SK-N-SH treated with all-trans-retinoic acid at 6 μM for 48 hours (cell line): ENCODE results near the gene ZSWIM5.
"Not testable (repeated sequence)": the region's sequence is repeated elsewhere in the genome, so short reads cannot be mapped to it uniquely, and the experiment has no call there.

ENCODE experiments used
- ATAC-seq: fragments of 200-7000 bp; cut with Tn5 transposase; 3 replicates; pipeline ENCODE4 v1.9.1; 2020; ENCODE audit warnings: mild to moderate bottlenecking, moderate library complexity
- ARNTL ChIP-seq: fragments of 450-650 bp; formaldehyde crosslinking; IDR thresholded peaks from 2 replicates; pipeline ENCODE4 v1.5.0; 2020; ENCODE audit warnings: low read depth, mild to moderate bottlenecking, moderate library complexity, borderline replicate concordance
- BACH2 ChIP-seq: fragments of 250-450 bp; sonication (Bioruptor Pico); IDR thresholded peaks from 2 replicates; pipeline ENCODE4 v1.9.0; 2021; ENCODE audit warnings: mild to moderate bottlenecking, borderline replicate concordance
- CSDC2 ChIP-seq: fragments of 250-450 bp; sonication (Bioruptor Pico); IDR thresholded peaks from 2 replicates; pipeline ENCODE4 v1.5.0; 2020; ENCODE audit warnings: mild to moderate bottlenecking, moderate library complexity
- CSRNP3 ChIP-seq: fragments of 250-450 bp; sonication (Bioruptor Pico); IDR thresholded peaks from 2 replicates; pipeline ENCODE4 v1.5.1; 2021; ENCODE audit warnings: mild to moderate bottlenecking, moderate library complexity
- ESRRG ChIP-seq: fragments of 250-450 bp; sonication (Bioruptor Pico); IDR thresholded peaks from 2 replicates; pipeline ENCODE4 v1.6.1; 2021; ENCODE audit warnings: mild to moderate bottlenecking
- GLIS3 ChIP-seq: fragments of 250-450 bp; sonication (Bioruptor Pico); IDR thresholded peaks from 2 replicates; pipeline ENCODE4 v1.5.0; 2020; ENCODE audit warnings: mild to moderate bottlenecking, moderate library complexity
- OSR1 ChIP-seq: fragments of 250-450 bp; sonication (Bioruptor Pico); IDR thresholded peaks from 2 replicates; pipeline ENCODE4 v1.8.0; 2022; ENCODE audit warnings: moderate library complexity, mild to moderate bottlenecking, inconsistent platforms
- POU6F1 ChIP-seq: fragments of 250-450 bp; sonication (Bioruptor Pico); IDR thresholded peaks from 2 replicates; pipeline ENCODE4 v1.8.0; 2021; ENCODE audit warnings: low read depth, mild to moderate bottlenecking, moderate library complexity, borderline replicate concordance
- PPARA ChIP-seq: fragments of 250-450 bp; sonication (Bioruptor Pico); IDR thresholded peaks from 2 replicates; pipeline ENCODE4 v1.5.0; 2020; ENCODE audit warnings: mild to moderate bottlenecking, borderline replicate concordance
- RARB ChIP-seq: fragments of 250-450 bp; sonication (Bioruptor Pico); IDR thresholded peaks from 2 replicates; pipeline ENCODE4 v1.8.0; 2021; ENCODE audit warnings: mild to moderate bottlenecking, moderate library complexity
- SNAI2 ChIP-seq: fragments of 250-450 bp; sonication (Bioruptor Pico); IDR thresholded peaks from 2 replicates; pipeline ENCODE4 v1.5.0; 2020; ENCODE audit warnings: mild to moderate bottlenecking, moderate library complexity
- TCF4 ChIP-seq: fragments of 250-450 bp; sonication (Bioruptor Pico); IDR thresholded peaks from 2 replicates; pipeline ENCODE4 v1.8.0; 2021; ENCODE audit warnings: mild to moderate bottlenecking, moderate library complexity, borderline replicate concordance
- TSHZ2 ChIP-seq: fragments of 250-450 bp; sonication (Bioruptor Pico); IDR thresholded peaks from 2 replicates; pipeline ENCODE4 v1.5.0; 2020; ENCODE audit warnings: mild to moderate bottlenecking, moderate library complexity
- ZC3H10 ChIP-seq: fragments of 250-450 bp; sonication (Bioruptor Pico); IDR thresholded peaks from 2 replicates; pipeline ENCODE4 v1.5.1; 2021; ENCODE audit warnings: mild to moderate bottlenecking, moderate library complexity
- ZFP3 ChIP-seq: fragments of 250-450 bp; sonication (Bioruptor Pico); IDR thresholded peaks from 2 replicates; pipeline ENCODE4 v1.5.0; 2020; ENCODE audit warnings: mild to moderate bottlenecking, moderate library complexity
- ZFP30 ChIP-seq: fragments of 450-650 bp; formaldehyde crosslinking; IDR thresholded peaks from 2 replicates; pipeline ENCODE4 v1.5.0; 2022; ENCODE audit warnings: mild to moderate bottlenecking, moderate library complexity
- ZNF565 ChIP-seq: fragments of 450-650 bp; formaldehyde crosslinking; conservative IDR thresholded peaks from 2 replicates; pipeline ENCODE4 v1.5.0; 2020; ENCODE audit warnings: low read depth, mild to moderate bottlenecking, moderate library complexity
- ZNF70 ChIP-seq: fragments of 450-650 bp; formaldehyde crosslinking; IDR thresholded peaks from 2 replicates; pipeline ENCODE4 v1.5.0; 2020; ENCODE audit warnings: mild to moderate bottlenecking, moderate library complexity
- ZNF8 ChIP-seq: fragments of 450-650 bp; formaldehyde crosslinking; IDR thresholded peaks from 2 replicates; pipeline ENCODE4 v1.5.0; 2020; ENCODE audit warnings: mild to moderate bottlenecking, moderate library complexity

ZSWIM5 gene

GRCh38 chr1:45205910-45206721, at the start of gene ZSWIM5:
TSS of gene ZSWIM5 (minus strand) at chr1:45206605. CDS start at chr1:45206350, 255 bp downstream.
- 0 out of 2 replicates have a peak, but pooled peaks have one; percentile 37 for TF ChIP-seq TSHZ2 (CRISPR knock-in tag)
- no peak for TF ChIP-seq OSR1
- ATAC-seq, result peak; percentile 79

- no peak for TF ChIP-seq POU6F1 (CRISPR knock-in tag)
- TF ChIP-seq ZNF8 (CRISPR knock-in tag), result no peak
- no peak for TF ChIP-seq BACH2 (CRISPR knock-in tag)
- no peak for TF ChIP-seq RARB
- TF ChIP-seq CSDC2, result no peak
- TF ChIP-seq SNAI2 (CRISPR knock-in tag), result no peak
- TF ChIP-seq ZFP30 (CRISPR knock-in tag), result no peak
- TF ChIP-seq ZNF70, result no peak
- no peak for TF ChIP-seq ZNF565
- TF ChIP-seq ZC3H10 (CRISPR knock-in tag), result no peak
- no peak for TF ChIP-seq OSR1
- no peak for TF ChIP-seq PPARA (CRISPR knock-in tag)
- no peak for TF ChIP-seq ESRRG (CRISPR knock-in tag)
- TF ChIP-seq, all 23 proteins: peak for 0
These were observed 48.1 kb upstream of the ZSWIM5 start for GRCh38 chr1:45254490-45254889.

GRCh38 chr1:45250544-45250943, 44.1 kb upstream of the ZSWIM5 start:
- TF ChIP-seq SNAI2 (CRISPR knock-in tag) (no peak), ZFP30 (CRISPR knock-in tag) (no peak), OSR1 (no peak), PPARA (CRISPR knock-in tag) (no peak), CSDC2 (no peak), BACH2 (CRISPR knock-in tag) (no peak)
- TF ChIP-seq, all 23 proteins: peak for 0

More at GRCh38 chr1:45254490-45254889, 48.1 kb upstream of the ZSWIM5 start:
- ATAC-seq, result no peak

GRCh38 chr1:45248004-45248403, 41.6 kb upstream of the ZSWIM5 start:
- not testable (repeated sequence) for ATAC-seq

More at GRCh38 chr1:45250544-45250943, 44.1 kb upstream of the ZSWIM5 start:
- no peak for ATAC-seq

- no peak for ATAC-seq
- TF ChIP-seq ARNTL, result no peak
- TF ChIP-seq ESRRG (CRISPR knock-in tag), result no peak
- no peak for TF ChIP-seq CSRNP3 (CRISPR knock-in tag)
- TF ChIP-seq GLIS3 (CRISPR knock-in tag), result no peak
These were observed 40.4 kb upstream of the ZSWIM5 start for GRCh38 chr1:45246760-45247159.

GRCh38 chr1:45246359-45246758, 40.0 kb upstream of the ZSWIM5 start:
- not testable (repeated sequence) for ATAC-seq

- TF ChIP-seq ZFP3 (CRISPR knock-in tag), result no peak
- TF ChIP-seq CSRNP3 (CRISPR knock-in tag), result no peak
- TF ChIP-seq RARB, result no peak
- no peak for TF ChIP-seq TCF4
- no peak for ATAC-seq
These were observed 38.3 kb upstream of the ZSWIM5 start for GRCh38 chr1:45244660-45245059.
